HEK293 (cell line): ENCODE results near the gene COL18A1.

Experiments used
- TF ChIP-seq, protein P1 (sequence below): fragments of 450-650 bp; formaldehyde crosslinking; IDR thresholded peaks from 2 replicates; pipeline ENCODE4 v1.5.1; 2016; ENCODE audit warnings: missing biosample characterization, missing genetic modification characterization
- TF ChIP-seq, protein P2 (sequence below): fragments of 450-650 bp; formaldehyde crosslinking; IDR thresholded peaks from 2 replicates; pipeline ENCODE4 v1.5.1; 2016; ENCODE audit warnings: missing biosample characterization, missing genetic modification characterization

DNA sequence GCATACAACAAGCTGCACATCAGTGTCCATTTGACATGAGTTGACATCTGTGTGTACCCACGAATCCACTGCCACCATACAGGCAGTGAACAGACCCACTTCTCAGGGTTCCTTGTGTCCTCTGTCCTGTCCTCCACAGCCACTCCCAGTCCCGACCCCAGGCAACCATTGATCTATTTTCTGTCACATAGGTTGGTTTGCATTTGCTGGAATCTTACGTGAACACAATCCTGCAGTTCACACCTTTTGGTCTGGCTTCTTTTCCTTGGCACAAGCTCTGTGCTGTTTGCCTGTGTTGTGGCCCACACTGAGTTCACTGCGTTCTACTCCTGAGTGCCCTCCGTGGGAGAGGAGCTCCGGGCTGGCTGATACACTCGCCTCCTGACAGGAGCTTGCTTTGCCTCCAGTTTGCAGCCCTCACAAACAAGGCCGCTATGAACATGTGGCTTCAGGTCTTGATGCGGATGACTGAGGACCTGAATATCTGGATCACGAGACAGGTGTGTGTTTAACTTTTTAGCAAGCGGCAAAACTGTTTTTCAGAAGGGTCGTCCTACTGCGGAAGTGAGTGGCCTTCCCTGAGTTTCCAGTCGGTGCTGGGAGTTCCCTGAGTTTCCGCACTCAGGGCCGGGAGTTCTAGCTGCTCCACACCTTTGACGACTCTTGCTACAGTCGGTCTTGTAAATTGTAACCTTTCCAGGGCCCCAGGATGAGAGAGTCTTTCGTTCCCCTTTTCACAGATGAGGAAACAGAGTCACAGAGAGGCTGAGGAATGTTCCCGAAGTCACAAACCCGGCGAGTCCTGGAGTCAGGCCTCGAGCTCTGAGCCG is 13.0 kb upstream of the COL18A1 start:
- TF ChIP-seq, protein P1, sequence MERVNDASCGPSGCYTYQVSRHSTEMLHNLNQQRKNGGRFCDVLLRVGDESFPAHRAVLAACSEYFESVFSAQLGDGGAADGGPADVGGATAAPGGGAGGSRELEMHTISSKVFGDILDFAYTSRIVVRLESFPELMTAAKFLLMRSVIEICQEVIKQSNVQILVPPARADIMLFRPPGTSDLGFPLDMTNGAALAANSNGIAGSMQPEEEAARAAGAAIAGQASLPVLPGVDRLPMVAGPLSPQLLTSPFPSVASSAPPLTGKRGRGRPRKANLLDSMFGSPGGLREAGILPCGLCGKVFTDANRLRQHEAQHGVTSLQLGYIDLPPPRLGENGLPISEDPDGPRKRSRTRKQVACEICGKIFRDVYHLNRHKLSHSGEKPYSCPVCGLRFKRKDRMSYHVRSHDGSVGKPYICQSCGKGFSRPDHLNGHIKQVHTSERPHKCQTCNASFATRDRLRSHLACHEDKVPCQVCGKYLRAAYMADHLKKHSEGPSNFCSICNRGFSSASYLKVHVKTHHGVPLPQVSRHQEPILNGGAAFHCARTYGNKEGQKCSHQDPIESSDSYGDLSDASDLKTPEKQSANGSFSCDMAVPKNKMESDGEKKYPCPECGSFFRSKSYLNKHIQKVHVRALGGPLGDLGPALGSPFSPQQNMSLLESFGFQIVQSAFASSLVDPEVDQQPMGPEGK (tag by site-specific recombination), result no peak
- TF ChIP-seq, protein P2, sequence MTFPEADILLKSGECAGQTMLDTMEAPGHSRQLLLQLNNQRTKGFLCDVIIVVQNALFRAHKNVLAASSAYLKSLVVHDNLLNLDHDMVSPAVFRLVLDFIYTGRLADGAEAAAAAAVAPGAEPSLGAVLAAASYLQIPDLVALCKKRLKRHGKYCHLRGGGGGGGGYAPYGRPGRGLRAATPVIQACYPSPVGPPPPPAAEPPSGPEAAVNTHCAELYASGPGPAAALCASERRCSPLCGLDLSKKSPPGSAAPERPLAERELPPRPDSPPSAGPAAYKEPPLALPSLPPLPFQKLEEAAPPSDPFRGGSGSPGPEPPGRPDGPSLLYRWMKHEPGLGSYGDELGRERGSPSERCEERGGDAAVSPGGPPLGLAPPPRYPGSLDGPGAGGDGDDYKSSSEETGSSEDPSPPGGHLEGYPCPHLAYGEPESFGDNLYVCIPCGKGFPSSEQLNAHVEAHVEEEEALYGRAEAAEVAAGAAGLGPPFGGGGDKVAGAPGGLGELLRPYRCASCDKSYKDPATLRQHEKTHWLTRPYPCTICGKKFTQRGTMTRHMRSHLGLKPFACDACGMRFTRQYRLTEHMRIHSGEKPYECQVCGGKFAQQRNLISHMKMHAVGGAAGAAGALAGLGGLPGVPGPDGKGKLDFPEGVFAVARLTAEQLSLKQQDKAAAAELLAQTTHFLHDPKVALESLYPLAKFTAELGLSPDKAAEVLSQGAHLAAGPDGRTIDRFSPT, result no peak
